GM21737 (cell line): ENCODE measurements around the gene TIMM50.
"Not testable (repeated sequence)": the region's sequence is repeated elsewhere in the genome, so short reads cannot be mapped to it uniquely, and the experiment has no call there.

Experiments
- ATAC-seq: cut with Tn5 transposase; IDR thresholded peaks from one replicate; pipeline ENCODE4 v1.9.1; 2021; ENCODE audit warnings: mild to moderate bottlenecking, moderate library complexity; ENCODE audit not compliant: unreplicated experiment

The TIMM50 gene

GRCh38 chr19:39480337-39481228, at the start of gene TIMM50:
TSS of gene TIMM50 (plus strand) at chr19:39480838. CDS start at chr19:39480854, 16 bp downstream.
- peak; percentile 76 for ATAC-seq

GRCh38 chr19:39432677-39433025, 48.0 kb upstream of the TIMM50 start:
- no peak for ATAC-seq

GRCh38 chr19:39433480-39434079, 47.1 kb upstream of the TIMM50 start:
- ATAC-seq = no peak

GRCh38 chr19:39434123-39435076, 46.2 kb upstream of the TIMM50 start:
- no peak for ATAC-seq

GRCh38 chr19:39435499-39436349, 44.9 kb upstream of the TIMM50 start, which contains the start of gene RPS16:
TSS of gene RPS16 (minus strand) at chr19:39435949. CDS start at chr19:39435895, 54 bp downstream.
- ATAC-seq = peak; percentile 62

- no peak for ATAC-seq
Observed at GRCh38 chr19:39436350-39436716, 44.3 kb upstream of the TIMM50 start.

GRCh38 chr19:39438270-39438934, 42.2 kb upstream of the TIMM50 start:
- ATAC-seq = no peak

GRCh38 chr19:39444598-39445195, 35.9 kb upstream of the TIMM50 start:
- ATAC-seq = no peak

GRCh38 chr19:39445196-39446111, 35.2 kb upstream of the TIMM50 start, which contains the start of gene SUPT5H:
TSS of gene SUPT5H (plus strand) at chr19:39445582. CDS start at chr19:39445891, 309 bp downstream.
- peak; percentile 77 for ATAC-seq

- no peak for ATAC-seq
Observed at GRCh38 chr19:39446365-39447084, 34.1 kb upstream of the TIMM50 start.

GRCh38 chr19:39448271-39448670, 32.4 kb upstream of the TIMM50 start:
- ATAC-seq = no peak

GRCh38 chr19:39449116-39449797, 31.4 kb upstream of the TIMM50 start:
- ATAC-seq = no peak

GRCh38 chr19:39451257-39451656, 29.4 kb upstream of the TIMM50 start:
- ATAC-seq = not testable (repeated sequence)

GRCh38 chr19:39463403-39463802, 17.2 kb upstream of the TIMM50 start:
- no peak for ATAC-seq

- no peak for ATAC-seq
Observed at GRCh38 chr19:39465956-39466747, 14.5 kb upstream of the TIMM50 start.

GRCh38 chr19:39467941-39468340, 12.7 kb upstream of the TIMM50 start:
- no peak for ATAC-seq
